ENCODE data around the gene PRDM16.

GRCh38 chr1:3040004-3040403, 29.0 kb upstream of the PRDM16 start:
- no peak for TF ChIP-seq CTCF (IDR thresholded peaks at IDR 0.05; ENCODE audit: low read length)
- TF ChIP-seq EZH2phosphoT487 (IDR thresholded peaks at IDR 0.05; ENCODE audit: low read length) = no peak
